Measurements from ENCODE around the gene ETV4. TPM values are rescaled to one million over a fixed set of nuclear protein-coding genes. Genes with fewer than 3 reads are reported as not detected.

Gene ETV4
- polyA plus RNA-seq, 1 donor from 2014 or later = 0.61 TPM

GRCh38 chr17:43591779-43592562, 45.8 kb upstream of the ETV4 start:
- Histone ChIP-seq H3K4me3 (ENCODE audit: low read length) (no peak overlapping the region), H2AFZ (ENCODE audit: low read depth, low read length) (no peak overlapping the region), H3K79me2 (replicated peaks; ENCODE audit: insufficient read depth, low read length) (no peaks in the 10 kb centered on the region), H3K9ac (ENCODE audit: low read length) (no peak overlapping the region), H3F3A (ENCODE audit: insufficient read depth, low read length, poor library complexity, severe bottlenecking) (no peaks in the 10 kb centered on the region), H3K9me2 (ENCODE audit: insufficient read depth, low read length) (no peaks in the 10 kb centered on the region), H3K27me3 (ENCODE audit: insufficient read depth, low read depth, low read length) (no peaks in the 10 kb centered on the region), H3K9me3 (ENCODE audit: low read length) (no peaks in the 10 kb centered on the region), H3K36me3 (ENCODE audit: insufficient read depth, low read length) (no peaks in the 10 kb centered on the region), H3K27ac (ENCODE audit: low read length) (no peak overlapping the region), H3K4me2 (ENCODE audit: low read length) (no peak overlapping the region), H4K20me1 (ENCODE audit: insufficient read depth) (no peaks in the 10 kb centered on the region)
- TF ChIP-seq POLR2AphosphoS5 (IDR thresholded peaks at IDR 0.05) (no peak), EZH2 (IDR thresholded peaks at IDR 0.05; ENCODE audit: borderline replicate concordance, insufficient read depth, low read length, poor library complexity, severe bottlenecking) (no peak), TAF1 (IDR thresholded peaks at IDR 0.05; ENCODE audit: low read depth) (no peak), SMC3 (conservative IDR thresholded peaks at IDR 0.05; ENCODE audit: poor library complexity) (no peak), REST (IDR thresholded peaks at IDR 0.05; ENCODE audit: borderline replicate concordance) (peak; percentile 60), RAD21 (conservative IDR thresholded peaks at IDR 0.05) (no peak), CTCF (IDR thresholded peaks at IDR 0.05; ENCODE audit: poor library complexity, severe bottlenecking) (no peak)

GRCh38 chr17:43591001-43591400, 44.9 kb upstream of the ETV4 start:
- TF ChIP-seq CTCF (IDR thresholded peaks at IDR 0.05; ENCODE audit: poor library complexity, severe bottlenecking) (no peak), EP300 (conservative IDR thresholded peaks at IDR 0.05; ENCODE audit: poor library complexity, severe bottlenecking) (no peak), TAF1 (IDR thresholded peaks at IDR 0.05; ENCODE audit: low read depth) (no peak), REST (IDR thresholded peaks at IDR 0.05; ENCODE audit: borderline replicate concordance) (no peak), RAD21 (conservative IDR thresholded peaks at IDR 0.05) (no peak), MXI1 (conservative IDR thresholded peaks at IDR 0.05; ENCODE audit: poor library complexity, severe bottlenecking) (no peak), SMC3 (conservative IDR thresholded peaks at IDR 0.05; ENCODE audit: poor library complexity) (no peak), POLR2AphosphoS5 (IDR thresholded peaks at IDR 0.05) (no peak), EZH2 (IDR thresholded peaks at IDR 0.05; ENCODE audit: borderline replicate concordance, insufficient read depth, low read length, poor library complexity, severe bottlenecking) (no peak)
- Histone ChIP-seq H3F3A (ENCODE audit: insufficient read depth, low read length, poor library complexity, severe bottlenecking) (no peaks in the 10 kb centered on the region), H4K20me1 (ENCODE audit: insufficient read depth) (no peaks in the 10 kb centered on the region), H3K27ac (ENCODE audit: low read length) (no peak overlapping the region), H3K79me2 (replicated peaks; ENCODE audit: insufficient read depth, low read length) (no peaks in the 10 kb centered on the region), H3K36me3 (ENCODE audit: insufficient read depth, low read length) (no peaks in the 10 kb centered on the region), H3K9ac (ENCODE audit: low read length) (no peak overlapping the region), H3K9me2 (ENCODE audit: insufficient read depth, low read length) (no peaks in the 10 kb centered on the region), H3K9me3 (ENCODE audit: low read length) (no peaks in the 10 kb centered on the region), H2AFZ (ENCODE audit: low read depth, low read length) (no peak overlapping the region), H3K27me3 (ENCODE audit: insufficient read depth, low read depth, low read length) (no peaks in the 10 kb centered on the region), H3K4me2 (ENCODE audit: low read length) (no peak overlapping the region), H3K4me3 (ENCODE audit: low read length) (no peak overlapping the region)

Data from neural cell (in vitro differentiated cells).